Measurements from ENCODE around the gene XG.

DNA sequence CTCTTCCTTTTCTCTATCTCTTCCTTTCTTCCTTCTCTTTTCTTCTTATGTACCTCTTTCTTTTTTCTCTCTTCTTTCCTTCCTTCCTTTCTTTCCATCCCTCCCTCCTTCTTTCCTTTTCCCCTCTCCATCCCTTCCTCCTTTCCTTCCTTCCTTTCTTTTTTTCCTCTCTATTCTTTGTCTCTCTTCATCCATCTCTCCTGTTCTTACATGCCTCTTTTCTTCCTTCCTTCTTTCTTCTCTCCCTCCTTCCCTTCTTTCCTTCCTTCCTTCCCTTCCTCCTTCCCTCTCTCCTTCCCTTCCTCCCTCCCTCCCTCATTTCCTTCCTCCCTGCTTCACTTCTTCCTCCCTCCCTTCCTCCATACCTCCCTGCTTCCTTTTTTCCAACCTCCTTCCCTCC, 19.2 kb upstream of the XG start:
- no peak for TF ChIP-seq RFX5 (IDR thresholded peaks at IDR 0.05; ENCODE audit: low read depth, low read length)
- TF ChIP-seq BHLHE40 (IDR thresholded peaks at IDR 0.05; ENCODE audit: low read depth, low read length), result no peak

Data from IMR-90 (cell line).